OCI-LY3 (cell line): ENCODE results near the gene ZC2HC1C.

Source experiments
- H2AFZ ChIP-seq: fragments of 200-600, 300-600 bp; shearing (Covaris generic); 2 replicates; pipeline ENCODE4 v1.6.0; 2014; ENCODE audit warnings: antibody characterized with exemption, low read depth, low read length
- H3K27ac ChIP-seq: fragments of 200-600, 300-600 bp; sonication (generic); 2 replicates; pipeline ENCODE4 v1.5.1; 2014; ENCODE audit warnings: mild to moderate bottlenecking, low read length, moderate library complexity, mixed read lengths
- H3K27me3 ChIP-seq: fragments of 200-600, 300-600 bp; sonication (generic); 2 replicates; pipeline ENCODE4 v1.6.1; 2014; ENCODE audit warnings: low read depth, low read length, mixed read lengths
- H3K36me3 ChIP-seq: fragments of 200-600, 300-600 bp; sonication (generic); replicated peaks from 2 replicates; pipeline ENCODE3; 2014; ENCODE audit warnings: low read depth, low read length, mixed read lengths
- H3K4me1 ChIP-seq: fragments of 300-600, 200-600 bp; sonication (generic); 2 replicates; pipeline ENCODE4 v1.6.1; 2014; ENCODE audit warnings: low read length, mixed read lengths
- H3K4me2 ChIP-seq: fragments of 200-600, 300-600 bp; sonication (generic); 2 replicates; pipeline ENCODE4 v1.6.1; 2014; ENCODE audit warnings: low read length, mixed read lengths
- H3K4me3 ChIP-seq: fragments of 300-600, 200-600 bp; sonication (generic); 2 replicates; pipeline ENCODE4 v1.5.1; 2014; ENCODE audit warnings: antibody characterized with exemption, mild to moderate bottlenecking, low read length, moderate library complexity
- H3K79me2 ChIP-seq: fragments of 300-600, 200-600 bp; shearing (Covaris generic); 2 replicates; pipeline ENCODE4 v1.6.1; 2014; ENCODE audit warnings: mild to moderate bottlenecking, low read length, mixed read lengths
- H3K9ac ChIP-seq: fragments of 300-600, 200-600 bp; shearing (Covaris generic); 2 replicates; pipeline ENCODE4 v1.6.0; 2014; ENCODE audit warnings: mild to moderate bottlenecking, low read length, moderate library complexity
- H3K9me3 ChIP-seq: fragments of 200-600, 300-600 bp; shearing (Covaris generic); 2 replicates; pipeline ENCODE4 v1.6.1; 2014; ENCODE audit warnings: low read length, mixed read lengths; ENCODE audit not compliant: insufficient read depth
- H4K20me1 ChIP-seq: fragments of 200-600, 300-600 bp; sonication (generic); 2 replicates; pipeline ENCODE4 v1.6.1; 2016; ENCODE audit warnings: low read length, mixed read lengths; ENCODE audit not compliant: insufficient read depth
- CTCF ChIP-seq: fragments of 200-600, 300-600 bp; sonication (generic); IDR thresholded peaks from 2 replicates; pipeline ENCODE4 v1.5.1; 2014; ENCODE audit warnings: antibody characterized with exemption, low read length, low read depth
- EZH2phosphoT487 ChIP-seq: fragments of 200-600 bp; shearing (Covaris generic); IDR thresholded peaks from 2 replicates; pipeline ENCODE4 v1.6.1; 2018; ENCODE audit warnings: antibody characterized with exemption, mixed run types, low read depth

ZC2HC1C gene

DNA sequence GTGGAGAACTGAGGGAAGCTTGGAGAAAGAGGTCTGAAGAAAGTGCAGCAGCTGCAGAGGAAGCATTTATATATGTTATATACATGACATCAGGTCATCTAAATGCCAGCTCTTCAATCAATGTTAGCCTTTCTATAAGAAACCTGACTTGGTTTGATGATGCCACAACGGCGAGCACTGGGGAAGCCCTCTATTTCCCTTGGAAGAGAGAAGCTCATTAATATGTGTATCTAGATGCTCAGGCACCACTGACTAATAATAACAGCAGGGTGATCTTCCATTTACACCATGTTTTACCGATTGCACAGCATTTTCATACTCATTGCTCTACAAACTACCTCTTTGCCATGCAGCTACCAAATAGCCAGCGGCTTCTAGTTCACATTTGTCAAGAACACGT is 6.4 kb upstream of the ZC2HC1C start:
- peaks cover 25% of the 10 kb centered on the region for H3K36me3 ChIP-seq
- peaks cover 19% of the 10 kb centered on the region for H3K79me2 ChIP-seq
- H4K20me1 ChIP-seq, result no peaks in the 10 kb centered on the region
- TF ChIP-seq CTCF (no peak), EZH2phosphoT487 (no peak)
- H3K4me2 ChIP-seq, result peak overlapping the region; percentile 92
- no peak overlapping the region for H3K27ac ChIP-seq
- H3K9me3 ChIP-seq, result peaks cover 5% of the 10 kb centered on the region; the same call in 1 of the 2 replicates
- H3K4me1 ChIP-seq, result peaks cover 10% of the 10 kb centered on the region
- H3K9ac ChIP-seq, result peak overlapping the region; percentile 77
- peak overlapping the region; percentile 94 for H3K4me3 ChIP-seq
- no peaks in the 10 kb centered on the region for H3K27me3 ChIP-seq
- H2AFZ ChIP-seq, result no peak overlapping the region

DNA sequence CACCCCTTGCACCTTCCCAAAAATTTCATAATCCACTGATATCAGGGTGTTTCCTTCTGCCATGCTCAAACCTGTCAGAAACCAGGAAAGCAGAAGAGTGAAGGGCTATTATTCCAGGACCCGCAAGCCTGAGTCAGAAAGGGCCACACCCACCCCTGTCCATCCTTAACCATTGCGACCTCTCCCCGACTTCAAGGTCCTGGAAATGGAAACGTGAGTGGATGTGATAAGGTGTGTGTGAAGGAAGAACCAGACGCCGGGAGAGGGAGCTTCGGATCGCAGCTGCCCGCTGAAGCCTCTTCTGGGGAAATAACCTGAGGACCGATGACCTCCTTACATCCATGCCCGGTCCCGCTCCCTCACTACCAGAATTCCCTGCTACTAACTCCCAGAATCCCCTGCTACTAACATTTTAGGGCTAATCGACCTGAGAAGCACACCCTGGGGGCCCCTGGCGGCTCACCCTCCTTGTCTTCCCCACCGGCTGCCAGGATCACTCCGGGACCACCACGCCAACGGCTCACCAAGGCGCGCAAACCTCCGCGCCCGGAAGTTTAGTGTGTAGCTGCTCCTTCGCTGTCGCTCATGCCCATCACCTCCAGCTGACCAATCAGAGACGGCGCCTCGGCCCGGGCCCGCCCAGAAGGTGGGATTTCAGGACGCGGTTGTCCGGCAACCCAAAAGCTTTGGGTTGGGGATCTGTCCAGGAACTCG is 5.8 kb upstream of the ZC2HC1C start, which contains the start of gene ACYP1:
ACYP1 (minus strand) TSS at position 534 of the 714 bp plus-strand sequence; CDS start at position 63, 471 bp downstream.
- Histone ChIP-seq H3K4me3 (peak within 1 kb of the TSS; percentile 94), H3K27me3 (no peaks in the 10 kb centered on the region), H4K20me1 (no peaks in the 10 kb centered on the region), H3K79me2 (peaks cover 25% of the 10 kb centered on the region), H3K27ac (peak within 1 kb of the TSS; percentile 14; the same call in 1 of the 2 replicates), H3K4me1 (peaks cover 14% of the 10 kb centered on the region), H3K9ac (peak within 1 kb of the TSS; percentile 77), H3K36me3 (peaks cover 21% of the 10 kb centered on the region), H2AFZ (peak within 1 kb of the TSS; percentile 96), H3K9me3 (peaks cover 5% of the 10 kb centered on the region; the same call in 1 of the 2 replicates), H3K4me2 (peak within 1 kb of the TSS; percentile 92)
- TF ChIP-seq CTCF, result no peak
- no peak for TF ChIP-seq EZH2phosphoT487

DNA sequence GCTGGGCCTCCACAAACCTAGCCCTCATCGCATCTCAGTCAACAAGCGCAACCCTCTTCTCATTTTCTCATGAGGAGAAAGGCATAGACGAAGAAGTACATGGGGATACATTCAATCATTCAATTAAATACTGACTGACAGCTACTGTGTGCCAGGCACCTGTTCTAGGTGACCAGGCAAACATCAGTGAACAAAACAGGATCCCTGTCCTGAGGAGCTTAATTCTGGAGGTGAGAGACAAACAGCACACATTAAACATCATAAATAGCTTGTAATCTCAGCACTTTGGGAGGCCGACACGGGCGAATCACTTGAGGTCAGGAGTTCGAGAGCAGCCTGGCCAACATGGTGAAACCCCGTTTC is 5.3 kb upstream of the ZC2HC1C start:
- peaks cover 21% of the 10 kb centered on the region for H3K36me3 ChIP-seq
- H3K4me3 ChIP-seq, result peak overlapping the region; percentile 94
- no peak for TF ChIP-seq CTCF
- TF ChIP-seq EZH2phosphoT487, result no peak
- no peak overlapping the region for H3K27ac ChIP-seq
- peak overlapping the region; percentile 92 for H3K4me2 ChIP-seq
- H2AFZ ChIP-seq, result peak overlapping the region; percentile 96
- H3K9ac ChIP-seq, result peak overlapping the region; percentile 77
- peaks cover 25% of the 10 kb centered on the region for H3K79me2 ChIP-seq
- H3K4me1 ChIP-seq, result peaks cover 14% of the 10 kb centered on the region
- no peaks in the 10 kb centered on the region for H3K27me3 ChIP-seq
- H4K20me1 ChIP-seq, result no peaks in the 10 kb centered on the region
- H3K9me3 ChIP-seq, result peaks cover 5% of the 10 kb centered on the region; the same call in 1 of the 2 replicates

DNA sequence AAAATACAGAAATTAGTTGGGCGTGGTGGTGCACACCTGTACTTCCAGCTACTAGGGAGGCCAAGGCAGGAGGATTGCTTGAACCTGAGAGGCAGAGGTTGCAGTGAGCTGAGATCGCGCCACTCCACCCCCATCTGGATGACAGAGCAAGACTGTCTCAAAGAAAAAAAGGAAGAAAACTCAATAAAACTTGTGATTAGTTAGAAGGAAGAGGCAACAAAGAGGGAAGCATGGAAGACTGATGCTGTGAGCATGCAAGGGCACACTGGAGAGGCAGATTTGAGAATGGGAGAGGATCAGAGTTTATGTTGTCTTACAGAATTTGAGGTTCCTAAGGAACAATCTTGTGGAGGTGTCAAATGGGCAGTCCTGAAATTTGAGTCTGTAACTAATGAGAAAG is 2.8 kb upstream of the ZC2HC1C start:
- H3K9me3 ChIP-seq, result no peaks in the 10 kb centered on the region
- no peak overlapping the region for H3K9ac ChIP-seq
- no peaks in the 10 kb centered on the region for H3K36me3 ChIP-seq
- H3K27me3 ChIP-seq, result no peaks in the 10 kb centered on the region
- H3K27ac ChIP-seq, result no peak overlapping the region
- H3K4me2 ChIP-seq, result no peak overlapping the region
- H2AFZ ChIP-seq, result no peak overlapping the region
- H3K4me1 ChIP-seq, result peaks cover 19% of the 10 kb centered on the region
- H3K4me3 ChIP-seq, result no peak overlapping the region
- no peak for TF ChIP-seq EZH2phosphoT487
- no peak for TF ChIP-seq CTCF
- peaks cover 21% of the 10 kb centered on the region for H3K79me2 ChIP-seq
- no peaks in the 10 kb centered on the region for H4K20me1 ChIP-seq
